ENCODE data around the gene MROH8.

- TF ChIP-seq HMGXB4 (CRISPR knock-in tag; IDR thresholded peaks at IDR 0.05; ENCODE audit: borderline replicate concordance in 1 of 2, low read depth in 1 of 2) (no peak), EP300 (IDR thresholded peaks at IDR 0.05; ENCODE audit: low read depth in 2 of 2, low read length in 2 of 2) (no peak), EP300 (CRISPR knock-in tag; IDR thresholded peaks at IDR 0.05; ENCODE audit: borderline replicate concordance) (no peak), FOSL1 (CRISPR knock-in tag; IDR thresholded peaks at IDR 0.05; ENCODE audit: borderline replicate concordance) (no peak), NFYB (CRISPR knock-in tag; IDR thresholded peaks at IDR 0.05) (no peak), E2F5 (CRISPR knock-in tag; conservative IDR thresholded peaks at IDR 0.05) (no peak), ZNF749 (CRISPR knock-in tag; IDR thresholded peaks at IDR 0.05; ENCODE audit: borderline replicate concordance) (no peak), ZBTB33 (CRISPR knock-in tag; IDR thresholded peaks at IDR 0.05) (no peak), CTCF (CRISPR knock-in tag; IDR thresholded peaks at IDR 0.05) (no peak), HBP1 (CRISPR knock-in tag; IDR thresholded peaks at IDR 0.05; ENCODE audit: low read depth) (no peak), GATAD1 (CRISPR knock-in tag; IDR thresholded peaks at IDR 0.05) (no peak), NFATC3 (CRISPR knock-in tag; IDR thresholded peaks at IDR 0.05) (no peak), MAZ (IDR thresholded peaks at IDR 0.05; ENCODE audit: borderline replicate concordance, low read depth, low read length) (no peak), MAZ (CRISPR knock-in tag; IDR thresholded peaks at IDR 0.05; ENCODE audit: low read depth) (no peak), E2F1 (CRISPR knock-in tag; IDR thresholded peaks at IDR 0.05) (no peak), PAF1 (CRISPR knock-in tag; IDR thresholded peaks at IDR 0.05) (no peak)
Observed at GRCh38 chr20:37137547-37137946, 41.8 kb downstream of the MROH8 start.

Measured in HepG2 (cell line).